Activated CD8-positive, alpha-beta memory T cell treated with anti-CD3 and anti-CD28 coated beads, Interleukin-2, amount 50 U/mL, for 48 hours (primary cell): Measurements from ENCODE around the gene NPM3.

ENCODE experiments used
- DNase-seq: peaks from one replicate; pipeline ENCODE4 v3.0.0-alpha.2; 2020

The NPM3 gene

GRCh38 chr10:101773923-101774588 is 9.2 kb downstream of the NPM3 start:
- DNase-seq: no peak

GRCh38 chr10:101772895-101773761 is 10.1 kb downstream of the NPM3 start:
- no peak for DNase-seq

GRCh38 chr10:101772017-101772894 is 11.0 kb downstream of the NPM3 start:
- DNase-seq: no peak

GRCh38 chr10:101771380-101771779 is 11.9 kb downstream of the NPM3 start:
- DNase-seq: no peak

- no peak for DNase-seq
These were observed 12.7 kb downstream of the NPM3 start for GRCh38 chr10:101770331-101771215.

- no peak for DNase-seq
These were observed 13.6 kb downstream of the NPM3 start for GRCh38 chr10:101769541-101770180.

- no peak for DNase-seq
These were observed 14.5 kb downstream of the NPM3 start for GRCh38 chr10:101768791-101769170.

- no peak for DNase-seq
These were observed 15.1 kb downstream of the NPM3 start for GRCh38 chr10:101767966-101768790.

GRCh38 chr10:101767600-101767945 is 15.7 kb downstream of the NPM3 start:
- no peak for DNase-seq

GRCh38 chr10:101766753-101767599 is 16.3 kb downstream of the NPM3 start:
- DNase-seq: no peak

- DNase-seq: no peak
These were observed 16.9 kb downstream of the NPM3 start for GRCh38 chr10:101766306-101766705.

- DNase-seq: no peak
These were observed 20.0 kb downstream of the NPM3 start for GRCh38 chr10:101763141-101763846.

GRCh38 chr10:101762736-101763135 is 20.5 kb downstream of the NPM3 start:
- no peak for DNase-seq

- no peak for DNase-seq
These were observed 22.0 kb downstream of the NPM3 start for GRCh38 chr10:101761226-101761625.

GRCh38 chr10:101760510-101760909 is 22.7 kb downstream of the NPM3 start:
- no peak for DNase-seq

GRCh38 chr10:101759309-101760247 is 23.7 kb downstream of the NPM3 start:
- no peak for DNase-seq

- DNase-seq: no peak
These were observed 24.4 kb downstream of the NPM3 start for GRCh38 chr10:101758858-101759257.

- DNase-seq: no peak
These were observed 31.0 kb downstream of the NPM3 start for GRCh38 chr10:101752241-101752640.
